Measurements from ENCODE around the gene FAM234A. TPM values are rescaled to one million over a fixed set of nuclear protein-coding genes. Genes with fewer than 3 reads are reported as not detected.

FAM234A gene
- total RNA-seq, 1 donor from 2014 or later = 23.2 TPM

DNA sequence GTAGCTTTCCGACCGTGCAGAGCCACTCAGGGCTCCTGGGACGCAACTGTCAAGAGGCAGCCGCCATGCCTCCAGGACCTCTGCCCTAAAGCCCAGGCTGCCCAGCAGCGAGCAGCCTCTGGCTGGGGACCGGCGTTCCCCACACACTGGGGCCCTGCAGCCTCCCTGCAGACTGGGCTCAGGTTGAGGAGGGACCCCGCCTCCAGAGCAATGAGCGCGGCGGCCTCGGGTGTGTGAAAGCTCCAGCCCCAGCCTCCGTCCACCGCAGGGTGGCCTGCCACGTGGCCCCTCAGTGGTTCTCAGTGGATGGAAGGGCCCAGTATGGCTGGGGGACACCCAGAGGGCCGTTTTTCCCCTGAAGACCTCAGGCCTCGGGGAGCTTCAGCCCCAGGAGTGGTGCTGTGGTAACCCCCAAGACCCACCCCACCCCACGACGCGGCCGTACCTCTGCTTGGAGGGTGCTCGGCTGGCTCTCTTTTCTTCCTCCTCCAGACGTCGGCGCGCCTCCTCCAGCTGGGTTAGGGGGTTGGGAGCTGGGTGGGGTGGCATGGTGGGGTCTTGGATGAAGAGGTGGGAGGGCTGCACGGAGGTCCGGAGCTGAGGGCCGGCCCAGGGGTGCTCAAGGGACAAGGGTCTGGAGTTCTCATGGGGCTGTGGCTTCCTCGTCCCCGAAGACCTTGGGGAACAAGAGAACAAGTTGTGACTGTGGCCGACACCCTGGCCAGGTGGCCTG is 58.6 kb downstream of the FAM234A start:
- intact Hi-C loops (cut with micrococcal nuclease) = no loop called here

DNA sequence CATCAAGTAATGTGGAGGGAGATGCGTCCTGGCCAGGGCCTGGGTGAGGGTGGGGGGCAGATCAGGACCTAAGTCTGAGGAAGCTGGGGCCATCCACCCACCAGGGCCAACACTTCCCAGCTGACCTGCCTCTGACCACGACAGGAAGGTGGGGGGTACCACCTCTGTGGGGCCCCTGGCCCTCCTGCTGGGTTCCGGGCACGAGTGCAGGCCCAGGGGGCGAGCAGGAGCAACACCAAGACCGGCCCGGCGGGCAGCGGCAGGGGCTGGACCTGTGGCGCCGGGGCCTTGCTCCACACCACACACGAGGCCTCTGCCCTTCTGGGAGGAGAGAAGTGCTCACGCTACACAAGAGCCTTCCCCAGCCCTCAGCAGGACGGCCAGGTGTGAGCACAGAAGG is 61.7 kb downstream of the FAM234A start:
- intact Hi-C loops (cut with micrococcal nuclease) = no loop called here

DNA sequence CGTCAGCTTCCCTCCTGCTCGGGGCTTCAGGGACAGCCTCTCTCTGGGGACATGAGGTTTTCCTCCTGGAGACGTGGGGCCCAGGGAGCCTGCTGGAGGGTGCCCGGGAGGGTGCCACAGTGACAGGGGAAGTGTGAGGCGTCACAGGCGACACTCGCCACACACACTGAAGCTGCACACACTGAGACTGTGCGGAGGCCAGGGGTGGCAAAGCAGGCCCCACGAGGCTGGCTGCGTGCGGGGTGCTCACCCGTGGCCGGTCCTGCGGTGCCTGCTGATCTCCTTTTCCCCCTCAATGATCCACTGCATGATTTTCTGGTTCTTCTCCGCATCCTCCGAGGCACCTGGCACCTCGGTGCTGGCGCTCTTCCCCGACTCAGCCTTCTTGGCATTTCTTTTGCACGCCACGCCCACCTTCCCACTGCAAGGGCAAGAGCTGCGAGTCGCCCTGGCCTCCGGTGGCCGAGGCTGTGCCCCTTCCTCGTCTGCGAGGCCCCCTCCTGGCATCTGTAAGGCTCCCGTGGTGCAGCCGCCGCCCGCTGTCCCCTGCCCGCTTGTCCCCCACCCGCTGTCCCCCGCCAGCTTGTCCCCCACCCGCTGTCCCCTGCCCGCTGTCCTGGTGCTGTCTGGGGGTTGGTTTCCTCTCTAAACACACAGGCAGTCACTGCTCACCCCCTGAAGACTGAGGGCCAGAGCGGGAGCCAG is 62.3 kb downstream of the FAM234A start:
- intact Hi-C loops (cut with micrococcal nuclease) = no loop called here

DNA sequence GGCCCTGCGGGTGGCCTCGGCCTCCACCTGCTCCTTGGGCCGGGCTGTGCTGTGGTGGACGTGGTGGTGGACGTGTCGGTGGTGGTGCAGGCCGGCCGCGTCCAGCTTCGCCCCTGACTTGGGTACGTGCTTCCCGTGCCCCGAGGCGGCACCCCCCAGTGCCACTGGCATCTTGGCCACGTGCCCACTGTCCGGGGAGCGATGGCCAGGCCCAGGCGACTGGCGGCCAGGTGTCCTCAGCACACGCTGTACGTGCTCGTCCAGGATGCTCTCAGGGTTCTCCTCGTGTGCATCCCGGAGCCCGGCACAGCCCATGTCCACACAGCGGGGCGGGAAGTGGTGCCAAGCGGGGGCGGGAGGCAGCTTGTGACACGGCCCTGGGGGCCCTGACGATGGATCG is 63.2 kb downstream of the FAM234A start:
- intact Hi-C loops (cut with micrococcal nuclease) = no loop called here

DNA sequence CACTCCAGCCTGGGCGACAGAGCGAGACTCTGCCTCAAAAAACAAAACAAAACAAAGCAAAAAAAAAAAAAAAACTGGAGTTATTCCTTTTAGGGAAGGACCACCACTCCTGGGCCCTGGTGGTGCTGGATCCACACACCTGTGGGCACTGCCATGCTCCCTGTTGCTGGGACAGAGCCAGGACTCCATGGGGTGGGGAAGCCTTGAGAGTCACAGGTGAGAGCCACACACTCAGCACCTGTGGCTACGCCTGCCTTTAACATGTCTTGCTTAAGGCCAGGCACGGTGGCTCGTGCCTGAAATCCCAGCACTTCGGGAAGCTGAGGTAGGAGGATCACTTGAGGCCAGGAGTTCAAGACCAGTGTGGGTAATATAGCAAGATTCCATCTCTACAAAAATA is 66.6 kb downstream of the FAM234A start:
- intact Hi-C loops (cut with micrococcal nuclease) = no loop called here

DNA sequence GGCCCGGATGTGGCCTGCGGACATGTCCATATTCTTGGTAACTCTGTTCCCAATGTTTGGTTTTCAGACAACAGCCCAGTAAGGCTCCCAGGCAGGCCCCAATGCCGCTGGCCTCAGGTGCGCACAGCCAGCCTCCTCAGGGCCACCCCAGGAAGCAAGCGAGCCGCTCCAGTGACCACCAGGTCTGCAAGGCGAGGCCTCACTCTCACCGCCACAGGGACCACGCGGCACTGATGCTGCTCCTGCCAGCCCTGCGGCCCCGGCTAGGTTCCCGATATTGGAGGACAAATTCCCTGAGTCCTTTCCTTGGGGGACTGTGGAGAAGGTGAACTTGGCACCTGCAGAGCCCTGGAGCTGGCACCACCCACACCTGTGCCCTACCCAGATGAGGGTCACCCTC is 67.3 kb downstream of the FAM234A start:
- intact Hi-C loops (cut with micrococcal nuclease) = no loop called here

DNA sequence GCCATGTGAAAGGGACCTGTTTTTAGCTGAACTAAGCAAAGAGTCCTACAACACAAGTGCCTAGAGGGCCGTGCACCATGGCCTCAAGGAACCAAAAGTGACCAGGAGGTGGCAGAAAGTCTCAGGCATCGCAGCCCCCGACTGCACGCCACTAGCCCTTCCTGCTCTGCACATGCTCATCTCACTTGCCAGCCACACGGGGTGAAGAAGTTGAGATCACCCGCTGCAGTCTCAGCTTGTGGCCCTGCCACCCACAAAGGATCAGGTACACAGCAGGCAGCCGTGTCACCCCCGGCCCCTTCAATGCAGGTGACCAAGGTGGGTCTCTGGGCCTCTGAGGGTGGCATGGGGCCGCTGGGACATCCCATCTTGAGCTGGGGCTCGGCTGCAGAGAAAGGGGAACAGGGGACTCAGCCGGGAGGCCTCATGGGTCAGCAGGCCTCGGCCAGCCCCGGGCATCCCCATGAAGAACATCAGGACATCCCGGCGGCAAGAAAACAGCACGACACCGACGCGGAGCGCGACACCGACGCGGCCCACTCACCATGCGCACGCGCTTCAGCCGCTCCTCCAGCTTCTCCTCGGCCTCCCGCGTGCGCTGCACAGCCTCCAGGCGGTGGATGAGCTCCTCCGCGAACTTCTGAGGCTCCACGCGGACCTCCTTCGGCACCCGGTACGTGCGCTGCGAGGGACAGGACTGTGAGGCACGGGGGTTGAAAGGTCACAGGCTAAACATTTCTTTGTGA is 69.3 kb downstream of the FAM234A start:
- intact Hi-C loops (cut with micrococcal nuclease) = no loop called here

DNA sequence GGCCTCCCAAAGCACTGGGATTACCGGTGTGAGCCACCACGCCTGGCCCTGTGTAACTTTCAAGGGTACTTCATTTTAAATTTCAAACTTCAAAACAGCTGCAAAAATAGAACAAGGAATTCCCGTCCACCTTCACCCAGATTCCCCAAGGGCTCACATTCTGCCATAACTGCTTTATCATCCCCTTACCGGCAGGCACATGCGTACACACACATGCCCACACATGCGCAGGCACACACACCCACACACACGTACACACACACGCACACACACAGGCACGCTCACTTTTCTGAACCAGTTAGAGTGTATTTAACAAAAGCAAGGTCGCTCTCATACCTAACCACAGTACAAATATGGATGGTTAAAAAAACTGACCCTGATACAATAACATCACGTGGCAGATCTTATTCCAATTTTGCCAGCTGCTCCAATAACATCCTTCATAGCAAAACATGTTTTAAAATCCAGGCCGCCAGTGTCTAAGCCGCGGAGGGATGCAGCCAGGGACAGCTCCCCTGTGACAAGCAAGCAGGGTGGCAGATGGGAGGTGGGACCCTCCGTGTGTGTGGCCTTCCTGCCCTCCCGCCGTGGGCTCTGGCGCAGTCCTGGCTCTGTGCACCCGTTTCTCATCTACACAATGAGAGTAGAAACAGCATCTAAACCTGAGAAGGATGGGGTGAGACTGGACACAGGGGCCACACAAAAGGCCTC is 71.5 kb downstream of the FAM234A start:
- intact Hi-C loops (cut with micrococcal nuclease) = no loop called here

DNA sequence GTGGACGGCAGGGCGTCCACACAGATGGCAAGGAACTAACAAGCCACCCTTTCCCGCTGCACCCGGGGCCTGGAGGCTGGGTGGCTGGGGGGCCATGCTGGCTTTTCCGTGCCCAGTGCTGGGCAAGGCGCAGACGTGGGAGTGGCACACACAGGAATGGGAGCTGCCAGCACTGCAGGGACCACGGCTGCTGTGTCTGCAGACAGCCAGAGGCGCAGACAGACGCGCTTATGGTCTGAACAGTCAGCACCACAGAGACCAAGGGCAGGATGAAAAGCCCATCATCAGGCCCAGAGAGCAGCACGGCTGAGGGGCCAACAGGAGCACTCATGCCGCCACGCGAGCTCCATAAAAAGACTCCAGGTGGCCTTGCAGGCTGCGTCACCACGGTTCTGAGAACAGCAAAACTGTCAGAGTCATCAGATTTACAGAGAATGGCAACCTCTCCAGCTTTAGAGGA is 72.3 kb downstream of the FAM234A start:
- intact Hi-C loops (cut with micrococcal nuclease) = no loop called here

DNA sequence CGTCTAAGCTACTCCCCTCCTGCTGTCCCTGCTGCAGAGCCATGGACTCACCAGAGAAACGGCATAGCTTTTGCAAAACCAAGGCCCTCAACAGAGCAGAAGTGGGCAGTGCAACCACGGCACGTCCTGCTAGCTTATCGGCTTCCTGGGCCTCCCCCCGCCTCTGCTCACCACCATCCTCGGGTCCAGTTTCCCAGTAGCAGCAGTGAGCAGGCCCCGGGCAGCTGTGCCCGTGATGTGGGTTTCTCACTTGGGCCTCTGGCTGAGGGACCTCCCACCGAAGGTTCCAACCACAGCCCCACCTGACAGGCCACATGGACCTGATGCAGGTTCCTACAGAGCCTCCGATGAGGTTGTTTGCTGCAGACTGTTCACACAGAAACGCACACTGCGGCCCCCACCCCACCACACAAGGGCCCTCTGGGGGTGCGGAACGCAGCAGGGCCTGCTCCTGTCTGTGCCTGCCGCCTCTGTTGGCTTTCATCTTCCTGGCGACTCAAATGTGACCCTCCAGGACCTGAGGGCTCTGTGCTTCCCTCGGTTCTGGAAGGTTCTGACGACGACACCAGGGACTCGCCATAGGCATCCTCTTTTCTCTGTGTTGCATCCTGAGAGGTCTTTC is 73.2 kb downstream of the FAM234A start:
- intact Hi-C loops (cut with micrococcal nuclease) = no loop called here

DNA sequence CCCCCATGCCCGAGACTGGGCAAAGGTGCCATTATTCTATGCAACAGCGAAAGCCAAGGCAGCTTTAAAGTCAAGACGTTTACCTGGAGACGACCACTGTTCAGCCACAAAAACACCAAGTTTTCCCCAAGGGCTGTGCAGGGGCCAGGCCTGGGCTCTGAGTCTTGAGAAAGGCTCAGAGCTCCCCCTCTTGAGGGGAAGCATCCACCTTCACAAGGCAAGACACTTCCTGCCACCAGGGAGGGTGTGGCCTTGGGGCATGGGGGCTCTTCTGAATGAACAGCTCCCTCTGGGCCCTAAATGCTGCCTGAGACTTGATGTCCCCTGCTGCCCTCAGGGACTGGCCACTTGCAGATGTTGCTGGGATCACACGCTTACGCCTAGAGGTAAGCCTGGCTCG is 74.9 kb downstream of the FAM234A start:
- intact Hi-C loops (cut with micrococcal nuclease) = no loop called here

DNA sequence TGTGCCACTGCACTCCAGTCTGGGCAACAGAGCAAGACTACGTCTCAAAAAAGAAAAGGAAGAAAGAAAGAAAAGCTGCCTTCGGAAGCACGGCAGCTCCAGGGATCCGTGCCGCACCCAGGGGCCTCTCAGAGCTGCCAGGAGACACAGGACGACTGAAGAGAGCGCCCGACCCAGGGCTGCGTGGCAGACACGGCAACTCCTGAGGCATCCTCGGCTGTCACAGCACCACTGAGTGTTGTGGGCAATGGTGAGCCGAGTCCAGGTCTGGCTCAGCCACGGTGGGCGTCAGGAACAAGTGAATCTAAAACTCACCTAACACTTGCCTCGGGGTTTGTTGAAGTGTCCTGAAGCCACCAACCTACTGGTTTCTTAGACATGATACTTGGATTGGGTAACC is 77.1 kb downstream of the FAM234A start:
- intact Hi-C loops (cut with micrococcal nuclease) = no loop called here

DNA sequence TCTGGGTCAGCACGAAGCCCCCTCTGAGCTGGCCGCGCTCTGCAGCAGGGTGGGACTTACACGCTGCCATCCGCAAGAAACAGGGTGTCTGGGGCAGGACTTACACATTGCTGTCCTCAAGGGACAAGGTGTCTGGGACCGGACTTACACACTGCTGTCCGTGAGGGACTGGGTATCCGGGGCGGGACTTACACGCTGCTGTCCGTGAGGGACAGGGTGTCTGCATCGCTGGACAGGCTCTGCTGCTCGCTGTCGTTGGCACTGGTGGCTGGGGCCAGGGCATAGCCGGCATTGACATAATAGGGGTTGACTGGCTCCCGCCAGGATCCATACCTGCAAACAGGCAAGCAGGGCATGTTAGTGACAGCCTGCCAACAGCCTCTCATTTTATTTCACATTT is 79.7 kb downstream of the FAM234A start:
- intact Hi-C loops (cut with micrococcal nuclease) = no loop called here

DNA sequence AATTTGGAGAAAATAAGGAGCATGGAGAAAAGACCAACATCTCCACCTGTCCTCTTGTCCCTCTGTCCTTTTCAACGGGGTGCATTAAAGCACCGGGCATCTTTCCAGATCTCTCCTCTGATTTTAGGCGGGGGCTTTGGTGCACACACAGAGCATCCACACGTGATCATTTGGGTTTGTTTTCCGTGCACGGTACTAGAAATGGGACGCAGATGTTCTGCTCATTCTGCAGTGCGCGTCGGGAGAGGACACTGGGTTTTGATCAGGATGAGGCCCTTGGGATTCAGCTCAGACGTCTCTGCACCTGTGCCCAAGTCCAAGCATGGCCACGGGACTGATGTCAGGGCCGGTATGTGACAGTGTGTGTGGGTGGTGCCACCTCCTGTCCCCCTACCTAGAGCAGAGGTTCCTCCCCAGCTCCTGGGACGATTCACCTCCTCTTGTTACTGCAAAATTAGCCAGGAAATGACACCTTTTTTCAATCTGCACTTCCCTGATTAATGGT is 80.2 kb downstream of the FAM234A start:
- intact Hi-C loops (cut with micrococcal nuclease) = no loop called here

Other genes starting within 250 kb of the FAM234A start
- 49.2 and 50.3 TPM in 2 replicates for gene POLR3K, start 181.2 kb upstream of the FAM234A start, total RNA-seq
- gene SNRNP25, start 181.0 kb upstream of the FAM234A start, total RNA-seq = 60.8 and 61.5 TPM in 2 replicates
- gene RHBDF1, start 162.2 kb upstream of the FAM234A start, total RNA-seq = 0.59 TPM in 1 of 2 replicates, not detected in the other
- gene MPG, start 156.6 kb upstream of the FAM234A start, total RNA-seq = 53.3 and 55.2 TPM in 2 replicates
- gene NPRL3, start 96.1 kb upstream of the FAM234A start, total RNA-seq = 31.7 and 32.8 TPM in 2 replicates
- not detected in 2 replicates for gene HBZ, start 82.2 kb upstream of the FAM234A start, total RNA-seq
- not detected in 2 replicates for gene HBM, start 68.8 kb upstream of the FAM234A start, total RNA-seq
- not detected in 2 replicates for gene HBA2, start 61.9 kb upstream of the FAM234A start, total RNA-seq
- not detected in 2 replicates for gene HBA1, start 58.1 kb upstream of the FAM234A start, total RNA-seq
- not detected in 2 replicates for gene HBQ1, start 54.4 kb upstream of the FAM234A start, total RNA-seq
- gene LUC7L, start 5.4 kb upstream of the FAM234A start, total RNA-seq = 61.5 and 69.6 TPM in 2 replicates
- gene RGS11, start 41.1 kb downstream of the FAM234A start, total RNA-seq = 0.07 and 0.27 TPM in 2 replicates
- not detected in 2 replicates for gene ARHGDIG, start 45.8 kb downstream of the FAM234A start, total RNA-seq
- gene PDIA2, start 48.3 kb downstream of the FAM234A start, total RNA-seq = not detected in 2 replicates
- gene AXIN1, start 117.9 kb downstream of the FAM234A start, total RNA-seq = 22.3 and 23.4 TPM in 2 replicates
- gene MRPL28, start 135.7 kb downstream of the FAM234A start, total RNA-seq = 82.9 and 92.7 TPM in 2 replicates
- 37.9 and 38.2 TPM in 2 replicates for gene PGAP6, start 147.2 kb downstream of the FAM234A start, total RNA-seq
- gene NME4, start 162.4 kb downstream of the FAM234A start, total RNA-seq = 45.0 and 49.4 TPM in 2 replicates
- 7.9 and 10.7 TPM in 2 replicates for gene DECR2, start 167.1 kb downstream of the FAM234A start, total RNA-seq
- gene RAB11FIP3, start 190.8 kb downstream of the FAM234A start, total RNA-seq = 35.2 and 38.5 TPM in 2 replicates

Measured in T-helper 1 cell treated with Interleukin-12 subunit alpha and Interleukin-12 subunit beta and Interleukin-4 antibody, amounts not matched to agents 30 ng/mL and 1 ng/mL, for 36 hours (primary cell).